H1 (cell line): Measurements from ENCODE around the gene RPTOR. TPM values are rescaled to one million over a fixed set of nuclear protein-coding genes. Genes with fewer than 3 reads are reported as not detected.

Source experiments
- CTCF ChIA-PET: fragments of 300-600 bp; sonication (Branson Sonifier 250); formaldehyde crosslinking; loops from one replicate; lab custom pipeline; 2021; ENCODE audit not compliant: partially characterized antibody; lab: Charles Lee
- POLR2A ChIA-PET: fragments of 300-600 bp; sonication (Branson Sonifier 250); formaldehyde crosslinking; loops from one replicate; lab custom pipeline; 2021; ENCODE audit warnings: inconsistent platforms; ENCODE audit not compliant: partially characterized antibody; lab: Charles Lee
- DNase-seq, 2 experiments: peaks; one replicate each; pipeline versions ENCODE4 v3.0.0 to v3.0.0-alpha.2; 2010 to 2022; ENCODE audit warnings: low spot score in 2 of 2, low read depth in 1 of 2, mixed read lengths in 1 of 2
- FAIRE-seq: peaks from 2 replicates; lab custom pipeline; 2011; peaks lifted over from hg19 to GRCh38; lab: Jason Lieb, UNC
- H2AFZ ChIP-seq: 2 replicates; pipeline ENCODE4 v1.8.1; 2012; ENCODE audit warnings: low read length, inconsistent platforms
- H2AK5ac ChIP-seq: 2 replicates; pipeline ENCODE4 v1.6.1; 2013; ENCODE audit warnings: low read depth, low read length
- H2BK120ac ChIP-seq: replicated peaks from 2 replicates; pipeline ENCODE3; 2013; ENCODE audit warnings: low read depth, low read length, inconsistent platforms
- H2BK12ac ChIP-seq: 2 replicates; pipeline ENCODE4 v1.6.1; 2013; ENCODE audit warnings: low read depth, low read length
- H2BK15ac ChIP-seq: 2 replicates; pipeline ENCODE4 v1.6.1; 2013; ENCODE audit warnings: low read length
- H2BK20ac ChIP-seq: 2 replicates; pipeline ENCODE4 v1.6.1; 2013; ENCODE audit warnings: low read length
- H2BK5ac ChIP-seq: 2 replicates; pipeline ENCODE4 v1.6.1; 2013; ENCODE audit warnings: low read depth, low read length
- H3K14ac ChIP-seq: 2 replicates; pipeline ENCODE4 v1.6.1; 2013; ENCODE audit warnings: inconsistent platforms; ENCODE audit not compliant: insufficient read length
- H3K18ac ChIP-seq: 2 replicates; pipeline ENCODE4 v1.6.1; 2013; ENCODE audit warnings: low read length; ENCODE audit errors: extremely low read depth
- H3K23ac ChIP-seq: 2 replicates; pipeline ENCODE4 v1.6.1; 2013; ENCODE audit warnings: inconsistent platforms; ENCODE audit not compliant: insufficient read length
- H3K23me2 ChIP-seq: 2 replicates; pipeline ENCODE4 v1.6.1; 2013; ENCODE audit warnings: low read depth, low read length
- H3K27ac ChIP-seq: 2 replicates; pipeline ENCODE4 v1.6.1; 2011; ENCODE audit warnings: low read depth, low read length, inconsistent platforms
- H3K27me3 ChIP-seq, 4 experiments: replicated peaks in 1 of 4; 1 replicate in 1 of 4; 2 replicates in 3 of 4; pipeline versions ENCODE4 v1.6.1 to v1.8.1; 2011 to 2013; ENCODE audit warnings: low read length in 3 of 4, mild to moderate bottlenecking in 3 of 4, inconsistent platforms in 2 of 4, mixed read lengths in 2 of 4, moderate library complexity in 1 of 4; ENCODE audit not compliant: control insufficient read depth in 3 of 4, insufficient read depth in 3 of 4; ENCODE audit errors: extremely low read depth in 1 of 4
- H3K36me3 ChIP-seq, 4 experiments: 2 replicates each; pipeline versions ENCODE4 v1.6.1 to v1.8.1; 2011 to 2013; ENCODE audit warnings: mild to moderate bottlenecking in 4 of 4, low read length in 3 of 4, moderate library complexity in 2 of 4, control low read depth in 1 of 4, inconsistent platforms in 1 of 4; ENCODE audit not compliant: insufficient read depth in 4 of 4, control insufficient read depth in 2 of 4
- H3K4ac ChIP-seq: replicated peaks from 2 replicates; pipeline ENCODE3; 2013; ENCODE audit warnings: low read length, low read depth, mixed read lengths, inconsistent platforms; ENCODE audit not compliant: insufficient read length
- H3K4me1 ChIP-seq, 4 experiments: replicated peaks in 1 of 4; 1 replicate in 1 of 4; 2 replicates in 3 of 4; pipeline versions ENCODE4 v1.6.1 to v1.8.1; 2011 to 2013; ENCODE audit warnings: low read length in 3 of 4, inconsistent platforms in 2 of 4, mixed read lengths in 1 of 4; ENCODE audit not compliant: insufficient read depth in 4 of 4, control insufficient read depth in 3 of 4
- H3K4me2 ChIP-seq, 2 experiments: 2 replicates each; pipeline versions ENCODE4 v1.6.1 to v1.8.1; 2011 to 2013; ENCODE audit warnings: low read depth in 2 of 2, low read length in 2 of 2, control low read depth in 1 of 2, inconsistent platforms in 1 of 2, mild to moderate bottlenecking in 1 of 2; ENCODE audit not compliant: insufficient read depth in 1 of 2
- H3K4me3 ChIP-seq, 4 experiments: fragments of 200-600, 300-600 bp in 1 of 4; sonication (generic), shearing (Covaris generic), sonication (Bioruptor Twin) in 1 of 4; 2 replicates each; pipeline versions ENCODE4 v1.5.1 to v1.8.1; 2011 to 2016; ENCODE audit warnings: low read length in 4 of 4, low read depth in 3 of 4, control low read depth in 2 of 4, inconsistent platforms in 2 of 4, mild to moderate bottlenecking in 2 of 4, mixed read lengths in 1 of 4, moderate library complexity in 1 of 4; ENCODE audit not compliant: insufficient read depth in 2 of 4; ENCODE audit errors: extremely low read depth in 1 of 4
- H3K56ac ChIP-seq: replicated peaks from 2 replicates; pipeline ENCODE3; 2013; ENCODE audit warnings: low read depth, mild to moderate bottlenecking, mixed read lengths, low read length, inconsistent platforms; ENCODE audit not compliant: insufficient read length
- H3K79me1 ChIP-seq: 2 replicates; pipeline ENCODE4 v1.6.1; 2013; ENCODE audit warnings: low read depth, low read length, control low read depth
- H3K79me2 ChIP-seq, 2 experiments: 2 replicates each; pipeline versions ENCODE4 v1.6.1 to v1.8.1; 2012 to 2013; ENCODE audit warnings: low read length in 2 of 2, mild to moderate bottlenecking in 2 of 2, inconsistent platforms in 1 of 2; ENCODE audit not compliant: insufficient read depth in 2 of 2, control insufficient read depth in 1 of 2
- H3K9ac ChIP-seq, 4 experiments: replicated peaks in 1 of 4; 1 replicate in 1 of 4; 2 replicates in 3 of 4; pipeline versions ENCODE4 v1.6.1 to v1.8.1; 2011 to 2013; ENCODE audit warnings: low read depth in 3 of 4, low read length in 3 of 4, control low read depth in 2 of 4, mild to moderate bottlenecking in 2 of 4, moderate library complexity in 2 of 4, inconsistent platforms in 1 of 4; ENCODE audit errors: extremely low read depth in 1 of 4
- H3K9me3 ChIP-seq, 2 experiments: 2 replicates each; pipeline versions ENCODE4 v1.6.1 to v1.8.1; 2012 to 2013; ENCODE audit warnings: mild to moderate bottlenecking in 2 of 2, moderate library complexity in 2 of 2, control low read depth in 1 of 2, inconsistent platforms in 1 of 2, low read depth in 1 of 2, low read length in 1 of 2, mixed read lengths in 1 of 2; ENCODE audit not compliant: insufficient read depth in 2 of 2
- H4K20me1 ChIP-seq, 2 experiments: replicated peaks in 1 of 2; 2 replicates each; pipeline versions ENCODE3 to v1.8.1; 2011 to 2013; ENCODE audit warnings: inconsistent platforms in 2 of 2, low read length in 2 of 2, mild to moderate bottlenecking in 1 of 2; ENCODE audit not compliant: insufficient read depth in 2 of 2, control insufficient read depth in 1 of 2
- H4K5ac ChIP-seq: 2 replicates; pipeline ENCODE4 v1.6.1; 2013; ENCODE audit warnings: low read length, low read depth, mixed read lengths, inconsistent platforms; ENCODE audit not compliant: insufficient read length
- H4K8ac ChIP-seq: 2 replicates; pipeline ENCODE4 v1.8.0; 2013; ENCODE audit warnings: mild to moderate bottlenecking, moderate library complexity, low read length, inconsistent platforms; ENCODE audit not compliant: insufficient read depth; ENCODE audit errors: extremely low read depth
- H4K91ac ChIP-seq: replicated peaks from 2 replicates; pipeline ENCODE3; 2013; ENCODE audit warnings: low read length, mixed read lengths, inconsistent platforms; ENCODE audit not compliant: insufficient read length
- ATF2 ChIP-seq: IDR thresholded peaks from 2 replicates; pipeline ENCODE4 v1.6.1; 2012; ENCODE audit warnings: low read length, inconsistent platforms
- EZH2 ChIP-seq: fragments of 200-600 bp; sonication (generic); IDR thresholded peaks from 2 replicates; pipeline ENCODE4 v1.7.1; 2012; ENCODE audit warnings: low read depth, mild to moderate bottlenecking, moderate library complexity, low read length, inconsistent platforms; ENCODE audit not compliant: severe bottlenecking
- KDM1A ChIP-seq: fragments of 200-600, 300-600 bp; sonication (generic); IDR thresholded peaks from 2 replicates; pipeline ENCODE4 v1.7.1; 2016; ENCODE audit warnings: mild to moderate bottlenecking, low read length, borderline replicate concordance
- KDM5A ChIP-seq: fragments of 200-600 bp; IDR thresholded peaks from 2 replicates; pipeline ENCODE4 v1.7.1; 2012; ENCODE audit warnings: mild to moderate bottlenecking, low read length, inconsistent platforms, mixed read lengths
- MAX ChIP-seq: IDR thresholded peaks from 2 replicates; pipeline ENCODE4 v1.6.1; 2012; ENCODE audit warnings: inconsistent platforms
- SIX5 ChIP-seq: IDR thresholded peaks from 2 replicates; pipeline ENCODE4 v1.6.1; 2011; ENCODE audit warnings: mild to moderate bottlenecking, low read depth, low read length
- YY1 ChIP-seq: IDR thresholded peaks from 2 replicates; pipeline ENCODE4 v1.6.1; 2011; ENCODE audit warnings: low read depth, mild to moderate bottlenecking, low read length
- ZNF274 ChIP-seq: IDR thresholded peaks from 2 replicates; pipeline ENCODE4 v1.7.0; 2012; ENCODE audit warnings: low read length, borderline replicate concordance; ENCODE audit errors: extremely low read depth
- WGBS, 2 experiments: shearing (Covaris generic) in 1 of 2; methylation state at CpG; one replicate each; pipeline versions ENCODE4 v1.1.6 to v1.1.7; 2013 to 2015; ENCODE audit warnings: low lambda C conversion rate in 2 of 2, mixed read lengths in 2 of 2, inconsistent platforms in 1 of 2, low coverage in 1 of 2, missing lambda C conversion rate in 1 of 2; ENCODE audit not compliant: insufficient replicate concordance in 2 of 2, insufficient coverage in 1 of 2, insufficient read length in 1 of 2; ENCODE audit errors: extremely low coverage in 1 of 2, missing lambda C conversion rate in 1 of 2; 5-methylcytosine and 5-hydroxymethylcytosine counted together
- polyA plus RNA-seq, 7 experiments: library from polyadenylated mRNA; depleted of rRNA in 3 of 7; stranded (reverse) in 5 of 7; unstranded in 2 of 7; fragments of >200 nt in 5 of 7; fragments of 200-250 nt in 2 of 7; gene quantifications; 1 replicate in 5 of 7; 2 replicates in 1 of 7; 4 replicates in 1 of 7; pipeline versions ENCODE4 v1.2.1 to v1.2.3, GENCODE V29; 2011 to 2013; ENCODE audit warnings: missing spikeins in 2 of 7, mixed read lengths in 2 of 7
- total RNA-seq: library from RNA; stranded (reverse); fragmentation: NEBNext Ultra II Directional; extraction: Animal tissue kit (Norgen Biotek cat#: 25700); gene quantifications from 2 replicates; pipeline ENCODE4 v1.2.1, GENCODE V29; 2021

RPTOR gene
- total and polyA plus RNA-seq, 2 of the 8 experiments (the other 6 are each of a cell fraction or from before 2014, with no cell fraction given): 6.9 to 28.7 TPM

GRCh38 chr17:80754846-80755245, 210.2 kb downstream of the RPTOR start:
- Histone ChIP-seq H3K9me3 (no peaks in the 10 kb centered on the region), H2BK120ac (no peak overlapping the region)

More at GRCh38 chr17:80754846-80755245, 210.2 kb downstream of the RPTOR start:
- Histone ChIP-seq H3K14ac (no peak overlapping the region), H2AFZ (no peak overlapping the region), H2BK15ac (no peak overlapping the region), H3K4me2 (no peak overlapping the region), H4K91ac (no peak overlapping the region), H3K79me2 (no peaks in the 10 kb centered on the region), H3K18ac (no peak overlapping the region), H3K27me3 (no peaks in the 10 kb centered on the region), H3K79me1 (no peaks in the 10 kb centered on the region; the same call in 1 of the 2 replicates), H3K27ac (no peak overlapping the region), H3K36me3 (no peaks in the 10 kb centered on the region; a peak in 1 of 8 replicates), H2BK20ac (no peak overlapping the region), H3K4me1 (peaks cover 8 to 14% (median 12%) of the 10 kb centered on the region in 4 experiments), H2AK5ac (no peak overlapping the region), H4K5ac (no peak overlapping the region), H3K56ac (no peak overlapping the region), H3K23ac (no peak overlapping the region), H3K4ac (no peak overlapping the region), H3K4me3 (no peak overlapping the region), H3K23me2 (no peaks in the 10 kb centered on the region), H4K20me1 (no peaks in the 10 kb centered on the region), H4K8ac (no peak overlapping the region), H2BK12ac (no peak overlapping the region), H3K9ac (no peak overlapping the region), H2BK5ac (no peak overlapping the region)
- ChIA-PET POLR2A (no interaction called here), CTCF (interaction anchor here (0.6 to 3.1 kb wide), 7 partner anchors 11 to 144 kb away, joined by 3 to 16 read pairs (median 3); no protein-coding TSS in a partner anchor)
- TF ChIP-seq ZNF274: no peak
- no peak for TF ChIP-seq MAX
- TF ChIP-seq YY1: no peak
- no peak for TF ChIP-seq EZH2
- TF ChIP-seq ATF2: no peak
- no peak for TF ChIP-seq KDM1A
- no peak for TF ChIP-seq SIX5
- no peak for TF ChIP-seq KDM5A
- DNase-seq (no peak), FAIRE-seq (no peak)
- WGBS, 2 experiments: 91% methylated on average over 9 of the region's 9 CpGs; no CpG with 5 or more reads in 1 of the 2 experiments
